A549 treated with DMSO at 1 μM for 4 hours (cell line): ENCODE data around the gene PAPPA. TPM values are rescaled to one million over a fixed set of nuclear protein-coding genes. Genes with fewer than 3 reads are reported as not detected.

Experiments
- total RNA-seq: library from RNA; stranded (reverse); fragments of 200-300 nt; extraction: Qiagen RNA extraction; gene quantifications from 5 replicates; pipeline ENCODE4 v1.2.3, GENCODE V29; 2022; ENCODE audit warnings: low read depth

Gene PAPPA, protein sequence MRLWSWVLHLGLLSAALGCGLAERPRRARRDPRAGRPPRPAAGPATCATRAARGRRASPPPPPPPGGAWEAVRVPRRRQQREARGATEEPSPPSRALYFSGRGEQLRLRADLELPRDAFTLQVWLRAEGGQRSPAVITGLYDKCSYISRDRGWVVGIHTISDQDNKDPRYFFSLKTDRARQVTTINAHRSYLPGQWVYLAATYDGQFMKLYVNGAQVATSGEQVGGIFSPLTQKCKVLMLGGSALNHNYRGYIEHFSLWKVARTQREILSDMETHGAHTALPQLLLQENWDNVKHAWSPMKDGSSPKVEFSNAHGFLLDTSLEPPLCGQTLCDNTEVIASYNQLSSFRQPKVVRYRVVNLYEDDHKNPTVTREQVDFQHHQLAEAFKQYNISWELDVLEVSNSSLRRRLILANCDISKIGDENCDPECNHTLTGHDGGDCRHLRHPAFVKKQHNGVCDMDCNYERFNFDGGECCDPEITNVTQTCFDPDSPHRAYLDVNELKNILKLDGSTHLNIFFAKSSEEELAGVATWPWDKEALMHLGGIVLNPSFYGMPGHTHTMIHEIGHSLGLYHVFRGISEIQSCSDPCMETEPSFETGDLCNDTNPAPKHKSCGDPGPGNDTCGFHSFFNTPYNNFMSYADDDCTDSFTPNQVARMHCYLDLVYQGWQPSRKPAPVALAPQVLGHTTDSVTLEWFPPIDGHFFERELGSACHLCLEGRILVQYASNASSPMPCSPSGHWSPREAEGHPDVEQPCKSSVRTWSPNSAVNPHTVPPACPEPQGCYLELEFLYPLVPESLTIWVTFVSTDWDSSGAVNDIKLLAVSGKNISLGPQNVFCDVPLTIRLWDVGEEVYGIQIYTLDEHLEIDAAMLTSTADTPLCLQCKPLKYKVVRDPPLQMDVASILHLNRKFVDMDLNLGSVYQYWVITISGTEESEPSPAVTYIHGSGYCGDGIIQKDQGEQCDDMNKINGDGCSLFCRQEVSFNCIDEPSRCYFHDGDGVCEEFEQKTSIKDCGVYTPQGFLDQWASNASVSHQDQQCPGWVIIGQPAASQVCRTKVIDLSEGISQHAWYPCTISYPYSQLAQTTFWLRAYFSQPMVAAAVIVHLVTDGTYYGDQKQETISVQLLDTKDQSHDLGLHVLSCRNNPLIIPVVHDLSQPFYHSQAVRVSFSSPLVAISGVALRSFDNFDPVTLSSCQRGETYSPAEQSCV (N-terminal part only)
- total RNA-seq = 27.7 to 47.1 TPM (median 38.6 TPM) in 5 replicates

DNA sequence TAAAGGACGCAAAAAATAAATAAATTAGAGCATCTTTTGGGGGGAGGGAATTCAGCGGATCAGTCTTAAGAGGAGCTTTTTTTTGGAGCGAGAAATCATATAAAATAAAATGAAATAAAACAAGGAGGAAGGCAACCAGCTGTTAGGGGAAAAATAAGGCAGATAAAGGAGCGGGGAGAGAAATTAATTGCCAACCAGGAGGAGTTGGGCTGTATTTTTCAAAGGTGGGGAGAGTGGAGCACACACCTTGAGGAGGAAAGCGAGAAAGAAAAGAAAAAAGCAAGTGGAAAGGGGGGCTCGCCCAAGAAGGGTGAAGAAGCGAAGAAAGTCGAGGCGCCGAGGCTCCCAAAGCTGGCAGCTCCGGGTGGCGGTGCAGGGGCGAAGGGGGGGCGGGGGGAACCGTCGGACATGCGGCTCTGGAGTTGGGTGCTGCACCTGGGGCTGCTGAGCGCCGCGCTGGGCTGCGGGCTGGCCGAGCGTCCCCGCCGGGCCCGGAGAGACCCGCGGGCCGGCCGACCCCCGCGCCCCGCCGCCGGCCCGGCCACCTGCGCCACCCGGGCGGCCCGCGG, at the start of gene PAPPA:
Gene PAPPA, plus strand, starts transcription at position 27 of the 569 bp plus-strand sequence. Its CDS starts 382 bp downstream, at position 409.

